ENCODE results near the gene IL17B.

Gene IL17B

GRCh38 chr5:149383399-149383798, 4.3 kb upstream of the IL17B start:
- Histone ChIP-seq H3K27ac (peak overlapping the region in 6 of 21 experiments; percentile 1 to 64 (median 35)), H3K4me3 (no peak overlapping the region)

- H3K27ac ChIP-seq, result peak overlapping the region in 5 of 21 experiments; percentile 1 to 64 (median 36)
- H3K4me3 ChIP-seq, result no peak overlapping the region
These were observed 3.6 kb upstream of the IL17B start for GRCh38 chr5:149382517-149383220.

GRCh38 chr5:149381986-149382338, 2.9 kb upstream of the IL17B start:
- Histone ChIP-seq H3K4me3 (no peak overlapping the region), H3K27ac (peak overlapping the region in 5 of 21 experiments; percentile 17 to 64 (median 46))

- H3K4me3 ChIP-seq, result no peak overlapping the region
- H3K27ac ChIP-seq, result peak overlapping the region in 6 of 21 experiments; percentile 0 to 54 (median 28)
These were observed 2.3 kb upstream of the IL17B start for GRCh38 chr5:149381261-149381985.

GRCh38 chr5:149380466-149381121, 1.5 kb upstream of the IL17B start:
- peak overlapping the region in 4 of 21 experiments; percentile 17 to 57 (median 42) for H3K27ac ChIP-seq
- H3K4me3 ChIP-seq, result no peak overlapping the region

- Histone ChIP-seq H3K27ac (peak overlapping the region in 3 of 21 experiments; percentile 11 to 29 (median 13)), H3K4me3 (no peak overlapping the region)
These were observed 804 bp upstream of the IL17B start for GRCh38 chr5:149379818-149380374.

- Histone ChIP-seq H3K4me3 (no peak overlapping the region), H3K27ac (peak overlapping the region in 1 of 21 experiments; percentile 7)
These were observed 761 bp downstream of the IL17B start for GRCh38 chr5:149378241-149378820.

- Histone ChIP-seq H3K4me3 (no peak overlapping the region), H3K27ac (no peak overlapping the region)
These were observed 2.2 kb downstream of the IL17B start for GRCh38 chr5:149376711-149377447.

- H3K4me3 ChIP-seq, result no peak overlapping the region
- no peak overlapping the region for H3K27ac ChIP-seq
These were observed 3.0 kb downstream of the IL17B start for GRCh38 chr5:149376104-149376503.

GRCh38 chr5:149375434-149375833, 3.7 kb downstream of the IL17B start:
- no peak overlapping the region for H3K27ac ChIP-seq
- H3K4me3 ChIP-seq, result no peak overlapping the region

GRCh38 chr5:149374801-149375200, 4.3 kb downstream of the IL17B start:
- Histone ChIP-seq H3K4me3 (no peak overlapping the region), H3K27ac (no peak overlapping the region)

GRCh38 chr5:149374303-149374702, 4.8 kb downstream of the IL17B start:
- Histone ChIP-seq H3K4me3 (no peak overlapping the region), H3K27ac (no peak overlapping the region)

GRCh38 chr5:149372932-149373331, 6.2 kb downstream of the IL17B start:
- H3K4me3 ChIP-seq, result no peak overlapping the region

GRCh38 chr5:149372076-149372795, 6.9 kb downstream of the IL17B start:
- Histone ChIP-seq H3K27ac (no peak overlapping the region), H3K4me3 (no peak overlapping the region)

More at GRCh38 chr5:149372932-149373331, 6.2 kb downstream of the IL17B start:
- no peak overlapping the region for H3K27ac ChIP-seq

- Histone ChIP-seq H3K4me3 (no peak overlapping the region), H3K27ac (no peak overlapping the region)
These were observed 7.7 kb downstream of the IL17B start for GRCh38 chr5:149371296-149371962.

- H3K27ac ChIP-seq, result no peak overlapping the region
- no peak overlapping the region for H3K4me3 ChIP-seq
These were observed 8.2 kb downstream of the IL17B start for GRCh38 chr5:149370878-149371277.

GRCh38 chr5:149367972-149368645, 11.0 kb downstream of the IL17B start:
- Histone ChIP-seq H3K4me3 (no peak overlapping the region), H3K27ac (no peak overlapping the region)

All from skin epidermis (tissue), 12 donors.